GM12875 (cell line): Measurements from ENCODE around the gene AATK.

Experiments used
- H3K4me3 ChIP-seq: one replicate; pipeline ENCODE4 v1.5.1; 2011; ENCODE audit warnings: low read depth, low read length, control low read depth
- CTCF ChIP-seq: IDR thresholded peaks from 2 replicates; pipeline ENCODE4 v1.5.1; 2011; ENCODE audit warnings: low read depth, mild to moderate bottlenecking, control low read depth, inconsistent platforms, low read length, moderate library complexity, borderline replicate concordance; ENCODE audit not compliant: insufficient read depth

The AATK gene

GRCh38 chr17:81100668-81101067, 65.4 kb downstream of the AATK start:
- no peak overlapping the region for H3K4me3 ChIP-seq
- no peak for TF ChIP-seq CTCF

DNA sequence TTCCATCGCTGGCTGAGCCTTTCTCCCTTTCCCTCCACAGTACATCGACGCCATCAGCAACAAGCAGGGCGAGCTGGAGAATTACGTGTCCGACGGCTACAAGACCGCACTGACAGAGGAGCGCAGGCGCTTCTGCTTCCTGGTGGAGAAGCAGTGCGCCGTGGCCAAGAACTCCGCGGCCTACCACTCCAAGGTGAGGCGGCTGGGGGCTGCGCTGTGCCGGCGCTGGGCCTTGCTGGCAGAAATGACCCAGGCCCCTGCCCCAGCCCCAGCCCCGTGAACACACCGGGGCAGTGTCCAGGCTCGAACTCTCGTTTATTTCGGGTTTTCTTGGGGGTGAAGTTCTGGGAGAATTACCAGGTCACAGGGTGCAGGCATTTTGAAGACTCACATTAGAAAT, 66.1 kb downstream of the AATK start:
- TF ChIP-seq CTCF: no peak
- no peak overlapping the region for H3K4me3 ChIP-seq

- TF ChIP-seq CTCF: no peak
Measured at GRCh38 chr17:81097943-81098308, 68.1 kb downstream of the AATK start.

GRCh38 chr17:81097134-81097942, 68.7 kb downstream of the AATK start:
- no peak overlapping the region for H3K4me3 ChIP-seq
- TF ChIP-seq CTCF: no peak

More at GRCh38 chr17:81097943-81098308, 68.1 kb downstream of the AATK start:
- no peak overlapping the region for H3K4me3 ChIP-seq

DNA sequence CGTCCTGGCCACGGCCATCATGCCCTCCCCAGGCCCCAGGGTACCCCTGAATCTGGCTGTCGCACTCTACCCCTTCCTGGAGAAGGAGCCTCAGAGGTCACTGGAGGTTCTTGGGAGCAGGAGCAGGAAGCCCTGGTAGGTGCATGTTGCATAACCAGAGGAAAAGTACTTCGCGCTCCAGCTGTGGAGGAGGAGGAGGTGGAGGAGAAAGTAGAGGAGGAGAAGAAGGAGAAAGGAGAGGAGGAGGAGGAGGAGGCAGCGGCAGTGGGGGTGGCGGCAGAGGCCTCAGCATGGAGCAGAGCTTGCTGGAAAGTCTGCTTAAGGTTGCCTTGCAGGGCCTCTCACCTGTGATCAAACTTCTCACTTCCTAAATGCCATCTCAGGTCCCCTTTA, 69.3 kb downstream of the AATK start:
- TF ChIP-seq CTCF: no peak
- no peak overlapping the region for H3K4me3 ChIP-seq

- no peak for TF ChIP-seq CTCF
- H3K4me3 ChIP-seq: no peak overlapping the region
Measured at GRCh38 chr17:81095383-81095762, 70.6 kb downstream of the AATK start.
